ENCODE results near the gene ARHGAP29.

DNA sequence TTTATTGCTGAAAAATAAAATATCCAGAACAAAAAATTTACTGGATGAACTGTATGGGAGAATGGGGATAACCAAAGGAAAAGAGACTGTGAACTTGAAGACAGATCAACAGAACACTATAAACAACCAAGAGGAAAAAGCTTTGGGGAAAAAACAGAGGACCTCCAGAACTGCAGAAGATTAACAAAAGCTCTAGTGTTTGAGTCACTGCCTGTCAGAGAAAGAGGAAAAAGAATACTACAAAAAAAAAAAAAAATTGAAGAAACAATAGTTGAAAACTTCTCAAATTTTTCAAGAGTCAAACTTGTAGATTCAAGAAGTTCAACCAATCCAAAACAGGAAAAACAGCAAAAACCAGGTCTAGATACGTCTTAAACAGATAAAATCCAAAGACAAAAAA lies 44.3 kb downstream of the ARHGAP29 start:
- no peak for TF ChIP-seq POLR2AphosphoS5 (IDR thresholded peaks at IDR 0.05; ENCODE audit: low read depth, low read length)
- TF ChIP-seq POLR2A (IDR thresholded peaks at IDR 0.05; ENCODE audit: low read depth, low read length): no peak
- no peak for TF ChIP-seq TAF1 (IDR thresholded peaks at IDR 0.05; ENCODE audit: low read depth, low read length)
- TF ChIP-seq PAX5 (IDR thresholded peaks at IDR 0.05; ENCODE audit: insufficient read depth, low read length, severe bottlenecking): no peak
